NCI-H2029 treated with DMSO at 0.1 percent for 48 hours (cell line): Measurements from ENCODE around the gene CTDSPL.

Source experiments
- DNase-seq: peaks from one replicate; lab custom pipeline; 2025; lab: John Stamatoyannopoulos, UW

Gene CTDSPL

GRCh38 chr3:37943631-37944314, 82.1 kb downstream of the CTDSPL start:
- DNase-seq, result no peak

GRCh38 chr3:37944391-37944842, 82.7 kb downstream of the CTDSPL start:
- DNase-seq, result no peak

- DNase-seq, result no peak
Measured at GRCh38 chr3:37945156-37945806, 83.6 kb downstream of the CTDSPL start.

- DNase-seq, result no peak
Measured at GRCh38 chr3:37945807-37946530, 84.3 kb downstream of the CTDSPL start.

GRCh38 chr3:37946531-37946889, 84.8 kb downstream of the CTDSPL start:
- no peak for DNase-seq

GRCh38 chr3:37949866-37950265, 88.2 kb downstream of the CTDSPL start:
- DNase-seq, result no peak

- no peak for DNase-seq
Measured at GRCh38 chr3:37952564-37952963, 90.9 kb downstream of the CTDSPL start.

- DNase-seq, result no peak
Measured at GRCh38 chr3:37953226-37953625, 91.5 kb downstream of the CTDSPL start.

- DNase-seq, result no peak
Measured at GRCh38 chr3:37953707-37954394, 92.2 kb downstream of the CTDSPL start.

- DNase-seq, result no peak
Measured at GRCh38 chr3:37954881-37955280, 93.2 kb downstream of the CTDSPL start.

- DNase-seq, result no peak
Measured at GRCh38 chr3:37955918-37956707, 94.4 kb downstream of the CTDSPL start.

- DNase-seq, result no peak
Measured at GRCh38 chr3:37956723-37957538, 95.3 kb downstream of the CTDSPL start.

- DNase-seq, result no peak
Measured at GRCh38 chr3:37957539-37957936, 95.9 kb downstream of the CTDSPL start.

GRCh38 chr3:37961622-37962431, 100.1 kb downstream of the CTDSPL start:
- DNase-seq, result no peak

- DNase-seq, result no peak
Measured at GRCh38 chr3:37963016-37963415, 101.3 kb downstream of the CTDSPL start.

GRCh38 chr3:37963635-37964034, 102.0 kb downstream of the CTDSPL start:
- no peak for DNase-seq

GRCh38 chr3:37964146-37964545, 102.5 kb downstream of the CTDSPL start:
- DNase-seq, result no peak

GRCh38 chr3:37964716-37965115, 103.0 kb downstream of the CTDSPL start:
- no peak for DNase-seq

- DNase-seq, result peak; percentile 24
Measured at GRCh38 chr3:37967260-37967881, 105.7 kb downstream of the CTDSPL start.

GRCh38 chr3:37968199-37968598, 106.5 kb downstream of the CTDSPL start:
- DNase-seq, result no peak
